Measurements from ENCODE around the gene TMEM50B.

DNA sequence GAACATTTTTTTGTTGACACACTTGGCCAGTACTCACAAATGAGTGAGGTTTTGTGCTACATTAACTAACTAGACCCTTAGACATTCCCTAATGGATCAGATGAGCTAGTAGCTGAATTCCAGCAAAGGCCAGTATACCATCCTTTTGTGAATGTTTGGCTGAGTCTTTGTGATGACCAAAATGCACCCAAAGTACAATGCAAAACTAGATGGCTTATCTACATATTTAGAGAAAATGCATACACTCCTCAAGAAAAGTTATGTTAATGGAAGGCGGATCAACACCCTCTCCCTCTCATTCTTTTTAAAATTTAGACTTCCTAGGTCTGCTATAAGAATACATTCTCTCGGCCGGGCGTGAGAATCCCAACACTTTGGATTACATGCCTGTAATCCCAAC is 31.9 kb upstream of the TMEM50B start:
- TF ChIP-seq, protein P1, sequence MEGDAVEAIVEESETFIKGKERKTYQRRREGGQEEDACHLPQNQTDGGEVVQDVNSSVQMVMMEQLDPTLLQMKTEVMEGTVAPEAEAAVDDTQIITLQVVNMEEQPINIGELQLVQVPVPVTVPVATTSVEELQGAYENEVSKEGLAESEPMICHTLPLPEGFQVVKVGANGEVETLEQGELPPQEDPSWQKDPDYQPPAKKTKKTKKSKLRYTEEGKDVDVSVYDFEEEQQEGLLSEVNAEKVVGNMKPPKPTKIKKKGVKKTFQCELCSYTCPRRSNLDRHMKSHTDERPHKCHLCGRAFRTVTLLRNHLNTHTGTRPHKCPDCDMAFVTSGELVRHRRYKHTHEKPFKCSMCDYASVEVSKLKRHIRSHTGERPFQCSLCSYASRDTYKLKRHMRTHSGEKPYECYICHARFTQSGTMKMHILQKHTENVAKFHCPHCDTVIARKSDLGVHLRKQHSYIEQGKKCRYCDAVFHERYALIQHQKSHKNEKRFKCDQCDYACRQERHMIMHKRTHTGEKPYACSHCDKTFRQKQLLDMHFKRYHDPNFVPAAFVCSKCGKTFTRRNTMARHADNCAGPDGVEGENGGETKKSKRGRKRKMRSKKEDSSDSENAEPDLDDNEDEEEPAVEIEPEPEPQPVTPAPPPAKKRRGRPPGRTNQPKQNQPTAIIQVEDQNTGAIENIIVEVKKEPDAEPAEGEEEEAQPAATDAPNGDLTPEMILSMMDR (IDR thresholded peaks at IDR 0.05) = no peak
- TF ChIP-seq POLR2A (IDR thresholded peaks at IDR 0.05) = no peak
